ENCODE data around the gene IL10.
"Not testable (repeated sequence)": the region's sequence is repeated elsewhere in the genome, so short reads cannot be mapped to it uniquely, and the experiment has no call there.

IL10 gene

GRCh38 chr1:206762741-206763364 lies 9.4 kb downstream of the IL10 start:
- DNase-seq = not testable (repeated sequence)

GRCh38 chr1:206761159-206761768 lies 11.0 kb downstream of the IL10 start:
- DNase-seq = no peak

GRCh38 chr1:206760590-206760989 lies 11.7 kb downstream of the IL10 start:
- DNase-seq = no peak

- no peak for DNase-seq
Measured at GRCh38 chr1:206757524-206758266, 14.6 kb downstream of the IL10 start.

- DNase-seq = no peak
Measured at GRCh38 chr1:206754011-206754410, 18.3 kb downstream of the IL10 start.

GRCh38 chr1:206753141-206753540 lies 19.2 kb downstream of the IL10 start:
- no peak for DNase-seq

GRCh38 chr1:206752481-206752880 lies 19.8 kb downstream of the IL10 start:
- no peak for DNase-seq

- no peak for DNase-seq
Measured at GRCh38 chr1:206751891-206752290, 20.4 kb downstream of the IL10 start.

GRCh38 chr1:206748348-206749030 lies 23.8 kb downstream of the IL10 start:
- DNase-seq = no peak

GRCh38 chr1:206745301-206745700 lies 27.0 kb downstream of the IL10 start:
- no peak for DNase-seq

- DNase-seq = no peak
Measured at GRCh38 chr1:206744683-206745082, 27.6 kb downstream of the IL10 start.

- no peak for DNase-seq
Measured at GRCh38 chr1:206742719-206743383, 29.4 kb downstream of the IL10 start.

GRCh38 chr1:206741142-206741701 lies 31.1 kb downstream of the IL10 start:
- DNase-seq = no peak

- DNase-seq = no peak
Measured at GRCh38 chr1:206739411-206740076, 32.8 kb downstream of the IL10 start.

- no peak for DNase-seq
Measured at GRCh38 chr1:206738370-206739366, 33.6 kb downstream of the IL10 start.

- DNase-seq = no peak
Measured at GRCh38 chr1:206737729-206738201, 34.5 kb downstream of the IL10 start.

GRCh38 chr1:206736878-206737728 lies 35.2 kb downstream of the IL10 start:
- no peak for DNase-seq

- no peak for DNase-seq
Measured at GRCh38 chr1:206735553-206736031, 36.7 kb downstream of the IL10 start.

- DNase-seq = no peak
Measured at GRCh38 chr1:206734499-206735142, 37.7 kb downstream of the IL10 start.

All from NCI-H1930 (cell line).